ENCODE results near the gene TIMM23B. TPM values are rescaled to one million over a fixed set of nuclear protein-coding genes. Genes with fewer than 3 reads are reported as not detected.
"Not testable (repeated sequence)": the region's sequence is repeated elsewhere in the genome, so short reads cannot be mapped to it uniquely, and the experiment has no call there.

The TIMM23B gene
- total RNA-seq, 3 donors from 2014 or later (not counting 1 experiment from before 2014, with no cell fraction given), result 24.9 to 37.5 (median 27.9) TPM

DNA sequence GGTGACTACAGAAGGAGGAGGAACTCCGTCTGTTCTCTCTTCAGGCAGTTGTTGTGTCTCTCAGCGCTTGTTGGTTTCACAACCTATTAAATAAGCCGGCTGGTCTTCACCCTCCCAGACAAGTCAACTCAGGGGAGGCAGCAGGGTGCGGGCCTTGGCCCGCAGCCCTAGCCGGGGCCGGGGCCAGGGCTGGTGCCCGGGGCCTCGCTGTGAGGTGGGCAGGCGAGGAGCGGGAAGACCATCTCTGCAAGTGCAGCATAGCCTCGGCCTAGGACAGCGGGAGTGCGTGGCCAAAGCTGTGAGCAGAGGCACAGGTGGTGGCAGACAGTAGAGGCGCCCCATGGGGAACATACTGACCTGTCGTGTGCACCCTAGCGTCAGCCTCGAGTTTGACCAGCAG lies 46.5 kb downstream of the TIMM23B start, which contains the start of gene AGAP6:
TSS of gene AGAP6 (plus strand) at position 31 of the 400 bp plus-strand sequence. CDS start at position 341, 310 bp downstream.
- H3K27me3 Mint-ChIP-seq (ENCODE audit: low read depth in 2 of 2); H3K36me3 Mint-ChIP-seq; H3K9me3 ChIP-seq (ENCODE audit: control insufficient read depth, insufficient read depth, low read length); H3K9me3 Mint-ChIP-seq; H3K4me1 Mint-ChIP-seq; H3K27me3 ChIP-seq (ENCODE audit: control insufficient read depth, insufficient read depth, low read length); intact Hi-C loops (cut with micrococcal nuclease); H3K4me3 ChIP-seq (ENCODE audit: low read length); H3K36me3 ChIP-seq (ENCODE audit: control insufficient read depth, insufficient read depth, low read length); H3K27ac ChIP-seq (ENCODE audit: low read length); DNase-seq; H3K4me3 Mint-ChIP-seq; H3K4me1 ChIP-seq (ENCODE audit: control insufficient read depth, insufficient read depth, low read length); H3K27ac Mint-ChIP-seq; ATAC-seq: not testable (repeated sequence)
- 88% methylated on average over 5 of the region's 18 CpGs for WGBS (ENCODE audit: insufficient coverage)

- H3K9me3 Mint-ChIP-seq; DNase-seq; H3K27ac Mint-ChIP-seq; ATAC-seq; H3K4me3 Mint-ChIP-seq; H3K9me3 ChIP-seq (ENCODE audit: control insufficient read depth, insufficient read depth, low read length); H3K27me3 Mint-ChIP-seq (ENCODE audit: low read depth in 2 of 2); intact Hi-C loops (cut with micrococcal nuclease); H3K36me3 ChIP-seq (ENCODE audit: control insufficient read depth, insufficient read depth, low read length); H3K27ac ChIP-seq (ENCODE audit: low read length); H3K4me1 Mint-ChIP-seq; H3K4me3 ChIP-seq (ENCODE audit: low read length); H3K36me3 Mint-ChIP-seq; H3K27me3 ChIP-seq (ENCODE audit: control insufficient read depth, insufficient read depth, low read length); H3K4me1 ChIP-seq (ENCODE audit: control insufficient read depth, insufficient read depth, low read length): not testable (repeated sequence)
- WGBS (ENCODE audit: insufficient coverage), result 100% methylated on average over 1 of the region's 5 CpGs
These were observed 53.5 kb downstream of the TIMM23B start for GRCh38 chr10:49995321-49995720.

GRCh38 chr10:50014024-50014423 lies 72.2 kb downstream of the TIMM23B start:
- ATAC-seq; H3K27ac Mint-ChIP-seq; intact Hi-C loops (cut with micrococcal nuclease); H3K4me3 Mint-ChIP-seq; H3K4me1 ChIP-seq (ENCODE audit: control insufficient read depth, insufficient read depth, low read length); H3K36me3 Mint-ChIP-seq; H3K27ac ChIP-seq (ENCODE audit: low read length); H3K36me3 ChIP-seq (ENCODE audit: control insufficient read depth, insufficient read depth, low read length); H3K9me3 Mint-ChIP-seq; H3K27me3 ChIP-seq (ENCODE audit: control insufficient read depth, insufficient read depth, low read length); H3K9me3 ChIP-seq (ENCODE audit: control insufficient read depth, insufficient read depth, low read length); DNase-seq; H3K27me3 Mint-ChIP-seq (ENCODE audit: low read depth in 2 of 2); H3K4me3 ChIP-seq (ENCODE audit: low read length); H3K4me1 Mint-ChIP-seq: not testable (repeated sequence)
- WGBS (ENCODE audit: insufficient coverage), result no CpG with 5 or more reads among the region's 7 CpGs

GRCh38 chr10:50015596-50016220 lies 73.9 kb downstream of the TIMM23B start:
- H3K9me3 Mint-ChIP-seq; DNase-seq; H3K4me3 Mint-ChIP-seq; H3K4me1 Mint-ChIP-seq; H3K27me3 Mint-ChIP-seq (ENCODE audit: low read depth in 2 of 2); H3K27ac Mint-ChIP-seq; ATAC-seq; H3K4me3 ChIP-seq (ENCODE audit: low read length); H3K27me3 ChIP-seq (ENCODE audit: control insufficient read depth, insufficient read depth, low read length); intact Hi-C loops (cut with micrococcal nuclease); H3K4me1 ChIP-seq (ENCODE audit: control insufficient read depth, insufficient read depth, low read length); H3K27ac ChIP-seq (ENCODE audit: low read length); H3K9me3 ChIP-seq (ENCODE audit: control insufficient read depth, insufficient read depth, low read length); H3K36me3 Mint-ChIP-seq; H3K36me3 ChIP-seq (ENCODE audit: control insufficient read depth, insufficient read depth, low read length): not testable (repeated sequence)
- WGBS (ENCODE audit: insufficient coverage), result 70% methylated on average over 2 of the region's 9 CpGs

DNA sequence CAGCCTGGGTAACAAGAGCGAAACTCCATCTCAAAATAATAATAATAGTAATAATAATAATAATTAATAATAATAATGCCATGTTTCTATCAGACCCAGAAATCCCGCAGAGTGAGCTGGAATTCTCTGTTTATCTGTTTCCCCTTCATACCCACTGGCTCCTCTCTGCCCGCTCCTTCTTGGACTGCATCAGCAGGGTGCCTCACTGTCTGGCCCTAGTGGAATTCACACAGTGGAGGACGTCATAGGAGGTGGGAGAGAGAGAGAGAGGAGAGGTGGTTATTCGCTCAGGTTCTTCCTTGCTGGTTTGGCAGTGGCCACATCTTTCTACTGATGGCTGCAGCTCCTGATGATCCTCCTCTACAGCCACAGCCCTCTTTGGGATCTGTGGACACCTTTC lies 75.1 kb downstream of the TIMM23B start:
- H3K9me3 ChIP-seq (ENCODE audit: control insufficient read depth, insufficient read depth, low read length); DNase-seq; H3K36me3 ChIP-seq (ENCODE audit: control insufficient read depth, insufficient read depth, low read length); H3K9me3 Mint-ChIP-seq; H3K27ac Mint-ChIP-seq; ATAC-seq; H3K36me3 Mint-ChIP-seq; H3K4me1 Mint-ChIP-seq; H3K27me3 ChIP-seq (ENCODE audit: control insufficient read depth, insufficient read depth, low read length); H3K4me3 Mint-ChIP-seq; H3K27ac ChIP-seq (ENCODE audit: low read length); H3K27me3 Mint-ChIP-seq (ENCODE audit: low read depth in 2 of 2); H3K4me1 ChIP-seq (ENCODE audit: control insufficient read depth, insufficient read depth, low read length); H3K4me3 ChIP-seq (ENCODE audit: low read length); intact Hi-C loops (cut with micrococcal nuclease): not testable (repeated sequence)
- WGBS (ENCODE audit: insufficient coverage), result 70% methylated on average over 2 of the region's 5 CpGs

DNA sequence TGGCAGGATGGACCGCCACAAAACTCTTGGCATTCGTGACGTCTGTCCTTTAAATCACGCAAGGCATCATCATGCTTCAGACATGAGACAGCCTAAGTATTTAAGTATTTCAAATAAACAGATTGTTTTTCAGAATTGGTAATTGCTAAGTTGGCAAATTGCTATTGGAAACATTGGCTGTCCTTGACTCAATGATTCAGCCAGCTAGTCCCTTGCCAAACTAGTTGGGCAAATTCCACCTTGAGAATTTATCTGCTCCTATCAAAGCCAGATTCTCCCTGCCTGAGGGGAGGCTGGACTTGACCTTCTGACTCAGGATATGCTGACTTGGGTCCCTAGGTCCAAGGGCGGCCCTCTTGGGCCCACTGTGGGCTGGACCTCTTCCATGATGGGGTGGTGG lies 75.8 kb downstream of the TIMM23B start:
- H3K27ac Mint-ChIP-seq; ATAC-seq; H3K36me3 Mint-ChIP-seq; H3K27me3 ChIP-seq (ENCODE audit: control insufficient read depth, insufficient read depth, low read length); H3K4me3 Mint-ChIP-seq; H3K9me3 ChIP-seq (ENCODE audit: control insufficient read depth, insufficient read depth, low read length); DNase-seq; H3K27ac ChIP-seq (ENCODE audit: low read length); H3K4me1 ChIP-seq (ENCODE audit: control insufficient read depth, insufficient read depth, low read length); H3K4me3 ChIP-seq (ENCODE audit: low read length); H3K27me3 Mint-ChIP-seq (ENCODE audit: low read depth in 2 of 2); H3K36me3 ChIP-seq (ENCODE audit: control insufficient read depth, insufficient read depth, low read length); H3K9me3 Mint-ChIP-seq; intact Hi-C loops (cut with micrococcal nuclease); H3K4me1 Mint-ChIP-seq: not testable (repeated sequence)
- WGBS (ENCODE audit: insufficient coverage), result 100% methylated on average over 5 of the region's 5 CpGs

- H3K4me3 ChIP-seq (ENCODE audit: low read length); H3K27ac ChIP-seq (ENCODE audit: low read length); H3K36me3 Mint-ChIP-seq; H3K4me1 Mint-ChIP-seq; H3K27me3 ChIP-seq (ENCODE audit: control insufficient read depth, insufficient read depth, low read length); DNase-seq; H3K4me3 Mint-ChIP-seq; H3K27ac Mint-ChIP-seq; intact Hi-C loops (cut with micrococcal nuclease); ATAC-seq; H3K9me3 Mint-ChIP-seq; H3K27me3 Mint-ChIP-seq (ENCODE audit: low read depth in 2 of 2); H3K36me3 ChIP-seq (ENCODE audit: control insufficient read depth, insufficient read depth, low read length); H3K9me3 ChIP-seq (ENCODE audit: control insufficient read depth, insufficient read depth, low read length); H3K4me1 ChIP-seq (ENCODE audit: control insufficient read depth, insufficient read depth, low read length): not testable (repeated sequence)
- 79% methylated on average over 3 of the region's 3 CpGs for WGBS (ENCODE audit: insufficient coverage)
These were observed 77.4 kb downstream of the TIMM23B start for GRCh38 chr10:50019279-50019678.

- H3K4me1 ChIP-seq (ENCODE audit: control insufficient read depth, insufficient read depth, low read length); DNase-seq; H3K27me3 ChIP-seq (ENCODE audit: control insufficient read depth, insufficient read depth, low read length); H3K9me3 ChIP-seq (ENCODE audit: control insufficient read depth, insufficient read depth, low read length); H3K4me3 Mint-ChIP-seq; H3K27ac Mint-ChIP-seq; H3K4me3 ChIP-seq (ENCODE audit: low read length); H3K36me3 ChIP-seq (ENCODE audit: control insufficient read depth, insufficient read depth, low read length); H3K27ac ChIP-seq (ENCODE audit: low read length); H3K9me3 Mint-ChIP-seq; H3K4me1 Mint-ChIP-seq; H3K36me3 Mint-ChIP-seq; ATAC-seq; intact Hi-C loops (cut with micrococcal nuclease): not testable (repeated sequence)
- peaks cover 4 to 16% of the 10 kb centered on the region in 2 donors for H3K27me3 Mint-ChIP-seq (ENCODE audit: low read depth in 2 of 2)
- 84% methylated on average over 10 of the region's 13 CpGs for WGBS (ENCODE audit: insufficient coverage)
These were observed 78.7 kb downstream of the TIMM23B start for GRCh38 chr10:50020451-50021024.

All from natural killer cell (primary cell).